Measurements from ENCODE around the gene GRIK4.

DNA sequence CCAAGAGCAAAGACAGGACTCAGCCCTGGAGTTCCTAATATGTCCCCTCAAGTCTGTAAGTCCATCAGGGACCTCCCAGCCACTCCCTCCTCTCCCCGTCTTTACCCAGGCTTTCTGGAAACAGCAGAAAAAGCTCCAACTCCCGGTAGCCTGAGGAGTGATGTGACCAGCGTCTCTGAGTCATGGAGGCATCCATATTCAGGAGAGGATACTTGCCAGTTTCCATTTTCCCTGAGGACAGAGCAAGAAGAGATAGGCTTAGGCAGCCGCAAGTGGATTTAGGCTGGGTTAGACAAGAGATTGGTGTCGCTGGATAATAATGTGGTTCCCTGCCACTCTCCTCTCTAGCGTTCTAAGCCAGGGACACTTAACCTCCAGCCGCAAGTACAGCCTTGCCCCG lies 206.6 kb downstream of the GRIK4 start:
- TF ChIP-seq CTCF (IDR thresholded peaks at IDR 0.05; ENCODE audit: low read depth, low read length, poor library complexity, severe bottlenecking) (no peak), EZH2phosphoT487 (IDR thresholded peaks at IDR 0.05; ENCODE audit: borderline replicate concordance, low read length) (no peak)

Measured in DOHH2 (cell line).